ENCODE measurements around the gene PCCA.

- TF ChIP-seq, protein P1, sequence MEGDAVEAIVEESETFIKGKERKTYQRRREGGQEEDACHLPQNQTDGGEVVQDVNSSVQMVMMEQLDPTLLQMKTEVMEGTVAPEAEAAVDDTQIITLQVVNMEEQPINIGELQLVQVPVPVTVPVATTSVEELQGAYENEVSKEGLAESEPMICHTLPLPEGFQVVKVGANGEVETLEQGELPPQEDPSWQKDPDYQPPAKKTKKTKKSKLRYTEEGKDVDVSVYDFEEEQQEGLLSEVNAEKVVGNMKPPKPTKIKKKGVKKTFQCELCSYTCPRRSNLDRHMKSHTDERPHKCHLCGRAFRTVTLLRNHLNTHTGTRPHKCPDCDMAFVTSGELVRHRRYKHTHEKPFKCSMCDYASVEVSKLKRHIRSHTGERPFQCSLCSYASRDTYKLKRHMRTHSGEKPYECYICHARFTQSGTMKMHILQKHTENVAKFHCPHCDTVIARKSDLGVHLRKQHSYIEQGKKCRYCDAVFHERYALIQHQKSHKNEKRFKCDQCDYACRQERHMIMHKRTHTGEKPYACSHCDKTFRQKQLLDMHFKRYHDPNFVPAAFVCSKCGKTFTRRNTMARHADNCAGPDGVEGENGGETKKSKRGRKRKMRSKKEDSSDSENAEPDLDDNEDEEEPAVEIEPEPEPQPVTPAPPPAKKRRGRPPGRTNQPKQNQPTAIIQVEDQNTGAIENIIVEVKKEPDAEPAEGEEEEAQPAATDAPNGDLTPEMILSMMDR (conservative IDR thresholded peaks at IDR 0.05 in 1 of 2, IDR thresholded peaks at IDR 0.05 in 1 of 2; ENCODE audit: low read depth in 1 of 2, low read length in 2 of 2) = no peak
- no peak for TF ChIP-seq EZH2 (IDR thresholded peaks at IDR 0.05; ENCODE audit: low read length, missing control alignments)
Observed at GRCh38 chr13:100476963-100477362, 388.1 kb downstream of the PCCA start.
